ENCODE measurements around the gene VSTM2B. TPM values are rescaled to one million over a fixed set of nuclear protein-coding genes. Genes with fewer than 3 reads are reported as not detected.
"Not testable (repeated sequence)": the region's sequence is repeated elsewhere in the genome, so short reads cannot be mapped to it uniquely, and the experiment has no call there.

VSTM2B gene
- total and polyA plus RNA-seq, 10 donors = not detected

GRCh38 chr19:29552454-29553280 is 26.9 kb downstream of the VSTM2B start:
- H3K9me3 ChIP-seq = peaks cover 0 to 51% (median 32%) of the 10 kb centered on the region in 8 donors
- intact Hi-C loops (cut with DNase I; ENCODE audit: low total_unique reads) = no loop called here
- H3K27ac ChIP-seq = no peak overlapping the region
- 74 to 86% (median 81%) methylated on average over 4 to 6 of the region's 6 CpGs for WGBS, 5 donors
- no peak for TF ChIP-seq CTCF (IDR thresholded peaks at IDR 0.05 in 8 of 11, conservative IDR thresholded peaks at IDR 0.05 in 3 of 11)
- no peak for TF ChIP-seq POLR2AphosphoS5 (IDR thresholded peaks at IDR 0.05)
- TF ChIP-seq POLR2A (IDR thresholded peaks at IDR 0.05) = no peak
- H3K4me3 ChIP-seq = no peak overlapping the region
- H3K4me1 ChIP-seq = no peaks in the 10 kb centered on the region
- DNase-seq = no peak
- no peaks in the 10 kb centered on the region for H3K36me3 ChIP-seq
- peaks cover 0 to 28% (median 0%) of the 10 kb centered on the region in 7 donors for H3K27me3 ChIP-seq (replicated peaks in 1 of 7)

GRCh38 chr19:29554149-29554548 is 28.4 kb downstream of the VSTM2B start:
- H3K27ac ChIP-seq = no peak overlapping the region
- H3K4me3 ChIP-seq = no peak overlapping the region
- 94 to 100% (median 97%) methylated on average over 1 of the region's 1 CpG for whole genome bisulfite sequencing, 5 donors
- no peaks in the 10 kb centered on the region for H3K4me1 ChIP-seq
- DNase-seq = no peak
- no peaks in the 10 kb centered on the region for H3K36me3 ChIP-seq
- H3K9me3 ChIP-seq = peaks cover 0 to 66% (median 43%) of the 10 kb centered on the region in 8 donors
- H3K27me3 ChIP-seq (replicated peaks in 1 of 7) = peaks cover 0 to 28% (median 0%) of the 10 kb centered on the region in 7 donors
- intact Hi-C loops (cut with DNase I; ENCODE audit: low total_unique reads) = no loop called here
- TF ChIP-seq CTCF (IDR thresholded peaks at IDR 0.05 in 8 of 11, conservative IDR thresholded peaks at IDR 0.05 in 3 of 11) (no peak), POLR2A (IDR thresholded peaks at IDR 0.05) (no peak), POLR2AphosphoS5 (IDR thresholded peaks at IDR 0.05) (no peak)

- 82 to 96% (median 88%) methylated on average over 2 of the region's 2 CpGs for WGBS, 5 donors
- intact Hi-C loops (cut with DNase I; ENCODE audit: low total_unique reads); H3K36me3 ChIP-seq; H3K4me3 ChIP-seq; H3K27ac ChIP-seq; DNase-seq; H3K4me1 ChIP-seq: not testable (repeated sequence)
- Histone ChIP-seq H3K27me3 (replicated peaks in 1 of 7) (peaks cover 0 to 19% (median 0%) of the 10 kb centered on the region in 7 donors), H3K9me3 (peaks cover 0 to 64% (median 44%) of the 10 kb centered on the region in 8 donors)
Observed at GRCh38 chr19:29559110-29559509, 33.3 kb downstream of the VSTM2B start.

- TF ChIP-seq CTCF (IDR thresholded peaks at IDR 0.05 in 8 of 11, conservative IDR thresholded peaks at IDR 0.05 in 3 of 11) (no peak), POLR2AphosphoS5 (IDR thresholded peaks at IDR 0.05) (no peak), POLR2A (IDR thresholded peaks at IDR 0.05) (no peak)
- Histone ChIP-seq H3K4me3 (no peak overlapping the region), H3K27ac (no peak overlapping the region), H3K4me1 (no peaks in the 10 kb centered on the region), H3K27me3 (replicated peaks in 1 of 7) (peaks cover 0 to 23% (median 0%) of the 10 kb centered on the region in 7 donors), H3K36me3 (no peaks in the 10 kb centered on the region), H3K9me3 (peaks cover 0 to 57% (median 38%) of the 10 kb centered on the region in 8 donors)
- intact Hi-C loops (cut with DNase I; ENCODE audit: low total_unique reads) = no loop called here
- 70 to 93% (median 82%) methylated on average over 4 of the region's 4 CpGs for WGBS, 5 donors
- DNase-seq = no peak
Observed at GRCh38 chr19:29559743-29560142, 33.9 kb downstream of the VSTM2B start.

Measured in spleen (tissue), 11 donors.